ENCODE data around the gene COG1.

The COG1 gene

DNA sequence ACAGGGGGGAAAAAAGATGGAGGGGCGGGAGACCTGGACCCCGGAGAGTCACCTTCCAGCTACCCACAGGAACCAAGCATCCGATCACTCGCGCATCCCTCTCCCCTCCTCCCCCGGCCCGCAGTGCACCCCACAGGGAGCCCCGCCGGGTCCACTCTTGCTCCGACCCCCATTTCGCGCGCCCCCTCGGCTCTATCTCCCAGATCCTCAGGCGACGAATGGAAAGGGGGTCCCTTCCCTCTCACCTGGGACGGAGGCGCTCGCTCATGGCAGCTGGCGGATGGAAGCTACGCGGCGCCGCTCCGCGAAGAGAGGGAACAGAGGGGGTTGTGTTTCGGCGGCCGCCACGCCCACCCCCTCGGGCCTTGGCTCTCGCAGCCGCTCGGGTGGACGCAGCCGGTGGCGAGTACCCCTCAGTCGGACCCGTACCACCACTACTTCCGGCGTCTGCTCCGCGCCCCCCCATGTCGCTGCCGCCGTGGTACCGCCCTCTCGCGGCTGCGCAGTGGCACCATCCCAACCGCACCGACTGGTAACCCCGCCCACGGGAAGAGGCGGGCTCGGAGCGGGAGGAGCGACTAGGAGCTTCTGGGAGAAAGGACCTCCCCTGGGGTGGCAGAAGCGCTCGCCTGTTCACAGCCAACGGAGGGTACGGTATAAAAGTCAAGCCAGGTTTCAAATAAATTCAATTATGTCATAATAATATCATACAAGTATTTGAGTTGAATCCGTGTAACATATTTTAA lies 39.2 kb downstream of the COG1 start:
- no peak for FAIRE-seq

DNA sequence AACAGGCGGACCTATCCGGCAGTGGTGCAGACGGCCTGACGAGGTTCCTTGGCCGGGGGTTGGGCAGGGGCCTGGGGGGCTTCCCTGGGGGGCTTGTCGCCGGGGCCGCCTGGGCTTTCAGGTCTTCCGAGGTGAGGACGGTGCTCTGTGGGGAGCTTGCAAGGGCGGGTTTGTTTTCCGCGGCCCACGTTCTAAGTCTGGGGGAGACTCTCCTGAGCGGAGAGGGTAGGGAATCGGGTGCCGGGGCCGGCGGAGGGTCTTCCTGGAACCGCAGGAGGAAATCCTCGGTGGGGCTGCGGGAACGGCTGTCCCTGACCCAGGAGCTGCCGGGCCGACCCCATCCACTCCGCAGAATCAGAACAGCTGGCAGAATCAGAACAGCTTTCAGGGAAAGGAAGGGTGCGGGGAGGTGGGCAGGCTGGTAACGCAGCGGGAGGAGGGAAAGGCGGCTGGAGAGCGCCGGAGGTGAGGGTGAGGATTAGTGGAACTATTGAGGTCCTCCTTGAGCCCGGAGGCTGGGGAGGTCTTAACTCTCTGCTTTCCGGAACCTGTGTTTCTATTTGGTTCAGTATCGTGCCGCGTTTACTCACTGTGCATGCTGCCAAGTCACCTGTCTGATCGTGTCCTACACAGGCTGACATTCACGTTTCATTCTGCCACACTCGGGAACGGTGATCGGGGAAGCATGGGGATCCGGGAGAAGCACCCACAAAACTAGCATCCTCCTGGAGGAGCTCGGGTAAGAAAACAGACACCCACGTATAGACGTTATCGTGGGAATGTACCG lies 39.9 kb downstream of the COG1 start:
- FAIRE-seq (no peak), DNase-seq (ENCODE audit: insufficient read length, low spot score) (no peak)
- no peak for TF ChIP-seq CTCF (IDR thresholded peaks at IDR 0.05; ENCODE audit: insufficient read depth, missing control alignments)

More for the DNA sequence above, 39.2 kb downstream of the COG1 start:
- TF ChIP-seq CTCF (IDR thresholded peaks at IDR 0.05; ENCODE audit: insufficient read depth, missing control alignments): peak; percentile 7
- DNase-seq (ENCODE audit: insufficient read length, low spot score): peak; percentile 88

DNA sequence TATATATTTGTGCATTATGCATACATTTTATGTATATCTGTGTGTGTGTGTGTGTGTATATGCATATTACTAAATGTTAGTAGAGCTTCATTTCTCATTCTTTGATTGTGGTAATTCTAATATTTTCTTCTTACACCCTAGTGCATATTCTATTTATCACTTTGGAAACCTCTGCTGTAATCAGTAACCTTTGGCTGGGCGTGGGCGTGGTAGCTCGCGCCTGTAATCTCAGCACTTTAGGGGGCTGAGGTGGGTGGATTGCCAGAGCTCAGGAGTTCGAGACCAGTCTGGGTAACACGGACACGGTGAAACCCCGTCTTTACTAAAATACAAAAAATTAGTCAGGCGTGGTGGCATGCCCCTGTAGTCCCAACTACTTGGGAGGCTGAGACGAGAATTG lies 41.9 kb downstream of the COG1 start:
- no peak for FAIRE-seq
- DNase-seq (ENCODE audit: insufficient read length, low spot score): no peak
- no peak for TF ChIP-seq CTCF (IDR thresholded peaks at IDR 0.05; ENCODE audit: insufficient read depth, missing control alignments)

DNA sequence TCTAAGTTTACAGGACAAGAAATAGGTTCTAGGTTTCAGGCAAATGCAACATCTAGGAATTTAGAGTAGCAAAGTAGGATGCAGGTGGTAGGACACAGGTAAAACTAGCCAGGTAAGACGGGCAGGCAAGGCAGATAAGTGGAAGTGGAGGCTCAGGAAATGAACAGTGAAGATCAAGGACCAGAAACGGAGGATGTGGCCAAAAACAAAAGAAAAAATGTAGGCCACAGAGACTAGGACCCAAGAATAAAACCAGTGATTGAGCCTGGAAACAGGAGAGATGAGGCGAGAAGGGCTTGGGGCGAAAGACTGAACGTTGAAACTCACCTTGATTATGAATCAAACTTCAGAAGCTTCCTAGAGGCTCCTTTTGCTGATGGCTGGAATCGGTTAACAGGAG lies 44.9 kb downstream of the COG1 start:
- no peak for FAIRE-seq
- DNase-seq (ENCODE audit: insufficient read length, low spot score): no peak
- no peak for TF ChIP-seq CTCF (IDR thresholded peaks at IDR 0.05; ENCODE audit: insufficient read depth, missing control alignments)

DNA sequence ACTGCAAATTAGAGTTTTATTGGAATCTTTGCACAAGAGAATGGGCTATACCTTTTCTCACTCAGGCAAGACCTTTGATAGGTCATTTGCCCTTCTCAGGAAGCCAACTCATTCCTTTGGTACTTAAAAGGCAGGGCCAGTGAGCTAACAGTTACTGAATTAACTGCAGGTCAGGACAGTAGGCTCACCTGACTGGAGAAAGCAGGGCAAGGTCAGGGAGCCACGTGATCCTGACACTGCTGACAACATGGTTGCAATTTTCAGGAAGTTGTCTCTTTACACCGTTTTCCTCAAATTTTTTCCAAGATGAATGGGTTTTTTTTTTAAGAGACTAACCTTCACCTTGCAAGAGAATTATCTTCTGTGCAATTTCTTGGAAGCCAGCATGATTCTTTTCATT lies 47.7 kb downstream of the COG1 start:
- no peak for DNase-seq (ENCODE audit: insufficient read length, low spot score)
- FAIRE-seq: no peak
- no peak for TF ChIP-seq CTCF (IDR thresholded peaks at IDR 0.05; ENCODE audit: insufficient read depth, missing control alignments)

DNA sequence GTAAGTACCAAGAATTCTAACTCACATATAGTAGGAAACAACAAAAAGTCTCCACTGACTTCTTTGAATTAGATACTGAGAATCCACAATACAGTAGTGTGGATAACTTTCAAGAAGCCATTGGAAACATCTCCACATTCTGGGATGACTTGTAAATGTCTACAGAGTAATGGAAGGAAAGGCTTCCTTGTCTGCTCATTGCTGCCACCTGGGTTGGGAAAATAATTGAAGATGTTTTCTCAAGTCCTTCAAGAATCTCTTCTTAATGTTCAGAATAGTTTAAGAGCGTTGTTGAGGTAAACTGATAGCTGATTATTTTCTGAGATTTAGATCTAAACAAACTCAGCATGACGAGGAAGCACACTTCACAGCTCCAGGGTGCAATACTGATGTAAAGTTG lies 54.9 kb downstream of the COG1 start:
- TF ChIP-seq CTCF (IDR thresholded peaks at IDR 0.05; ENCODE audit: insufficient read depth, missing control alignments): peak; percentile 40
- no peak for DNase-seq (ENCODE audit: insufficient read length, low spot score)
- no peak for FAIRE-seq

- DNase-seq (ENCODE audit: insufficient read length, low spot score) (no peak), FAIRE-seq (peak; percentile 55)
- no peak for TF ChIP-seq CTCF (IDR thresholded peaks at IDR 0.05; ENCODE audit: insufficient read depth, missing control alignments)
Observed at GRCh38 chr17:73248532-73248931, 55.7 kb downstream of the COG1 start.
